ENCODE measurements around the gene MID1.

MID1 gene

GRCh38 chrX:10414862-10415261, 205.5 kb downstream of the MID1 start:
- no peaks in the 10 kb centered on the region for H3K36me3 ChIP-seq (ENCODE audit: control insufficient read depth, insufficient read depth, low read length)
- no peaks in the 10 kb centered on the region for H3K4me1 ChIP-seq (ENCODE audit: control insufficient read depth, insufficient read depth, low read length)
- H3K9me3 ChIP-seq (ENCODE audit: control insufficient read depth, insufficient read depth, low read length): no peaks in the 10 kb centered on the region
- H3K4me3 ChIP-seq (ENCODE audit: low read depth, low read length): no peak overlapping the region
- no peaks in the 10 kb centered on the region for H3K27me3 ChIP-seq (ENCODE audit: control insufficient read depth, insufficient read depth, low read length)
- no peak overlapping the region for H3K9ac ChIP-seq (ENCODE audit: low read depth, low read length)

DNA sequence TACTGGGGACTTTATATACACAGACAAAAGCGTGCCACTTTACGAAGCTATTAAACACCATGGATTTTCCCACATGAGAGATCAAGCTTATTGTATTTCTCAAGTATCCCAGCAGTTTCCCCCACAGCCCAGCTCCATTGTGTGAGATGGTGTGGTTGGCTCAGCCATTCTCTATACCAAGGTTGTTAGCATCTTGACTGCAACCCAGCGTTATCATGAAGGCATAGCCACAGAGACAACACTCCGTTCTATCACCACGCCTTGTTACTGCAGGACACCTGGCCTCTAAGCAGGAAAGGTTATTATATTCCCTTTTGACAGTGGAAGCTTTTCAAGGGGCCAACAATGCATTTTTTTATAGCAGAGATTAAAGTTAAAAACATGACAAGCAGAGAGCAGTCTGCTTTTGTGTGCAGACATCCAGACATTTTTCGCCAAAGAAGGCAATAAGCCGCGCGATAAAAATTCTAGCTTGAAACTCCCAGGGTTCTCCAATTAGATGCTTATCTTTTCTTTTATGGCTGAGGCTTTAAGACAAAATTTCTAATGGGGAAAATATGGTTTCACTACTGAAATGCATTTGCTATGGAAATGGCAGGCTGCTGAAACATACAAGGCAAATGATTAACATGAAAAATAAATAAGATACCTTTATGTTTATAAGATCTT, 206.1 kb downstream of the MID1 start:
- no peaks in the 10 kb centered on the region for H3K27me3 ChIP-seq (ENCODE audit: control insufficient read depth, insufficient read depth, low read length)
- no peak overlapping the region for H3K9ac ChIP-seq (ENCODE audit: low read depth, low read length)
- H3K9me3 ChIP-seq (ENCODE audit: control insufficient read depth, insufficient read depth, low read length): no peaks in the 10 kb centered on the region
- no peaks in the 10 kb centered on the region for H3K4me1 ChIP-seq (ENCODE audit: control insufficient read depth, insufficient read depth, low read length)
- H3K36me3 ChIP-seq (ENCODE audit: control insufficient read depth, insufficient read depth, low read length): no peaks in the 10 kb centered on the region
- no peak overlapping the region for H3K4me3 ChIP-seq (ENCODE audit: low read depth, low read length)

DNA sequence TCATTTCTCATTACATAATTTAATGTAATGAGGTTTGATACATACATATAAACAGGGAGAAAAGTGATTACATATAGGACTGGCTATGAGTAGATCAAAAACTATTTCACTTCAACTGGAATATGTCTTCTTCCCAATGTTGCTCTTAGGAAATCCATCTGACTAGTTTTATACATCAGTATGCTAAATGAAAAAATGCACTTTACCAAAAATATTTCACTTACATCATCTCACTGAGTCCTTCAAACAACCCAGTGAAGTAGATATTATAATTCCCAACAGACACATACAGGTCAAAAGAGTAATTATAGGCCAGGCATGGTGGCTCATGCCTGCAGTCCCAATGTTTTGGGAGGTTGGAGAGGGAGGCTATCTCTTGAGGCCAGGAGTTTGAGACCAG, 215.9 kb downstream of the MID1 start:
- H3K9me3 ChIP-seq (ENCODE audit: control insufficient read depth, insufficient read depth, low read length): no peaks in the 10 kb centered on the region
- H3K4me3 ChIP-seq (ENCODE audit: low read depth, low read length): no peak overlapping the region
- H3K36me3 ChIP-seq (ENCODE audit: control insufficient read depth, insufficient read depth, low read length): no peaks in the 10 kb centered on the region
- H3K27me3 ChIP-seq (ENCODE audit: control insufficient read depth, insufficient read depth, low read length): no peaks in the 10 kb centered on the region
- no peak overlapping the region for H3K9ac ChIP-seq (ENCODE audit: low read depth, low read length)
- H3K4me1 ChIP-seq (ENCODE audit: control insufficient read depth, insufficient read depth, low read length): no peaks in the 10 kb centered on the region

DNA sequence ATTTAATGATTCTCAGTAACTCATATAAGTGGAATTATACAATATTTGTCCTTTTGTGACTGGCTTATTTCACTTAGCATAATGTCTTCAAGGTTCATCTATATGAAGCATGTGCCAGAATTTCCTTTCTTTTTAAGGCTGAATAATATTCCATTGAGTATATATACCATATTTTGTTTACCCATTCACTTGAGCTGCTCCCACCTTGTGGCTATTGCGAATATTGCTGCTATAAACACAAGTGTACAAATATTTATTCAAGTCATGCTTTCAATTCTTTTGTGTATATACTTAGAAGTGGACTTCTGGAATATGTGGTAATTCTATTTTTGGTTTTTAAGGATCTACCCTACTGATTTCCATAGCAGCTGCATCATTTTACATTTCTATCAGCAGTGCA, 219.1 kb downstream of the MID1 start:
- peaks cover 2% of the 10 kb centered on the region for H3K4me1 ChIP-seq (ENCODE audit: control insufficient read depth, insufficient read depth, low read length)
- H3K9ac ChIP-seq (ENCODE audit: low read depth, low read length): no peak overlapping the region
- no peaks in the 10 kb centered on the region for H3K27me3 ChIP-seq (ENCODE audit: control insufficient read depth, insufficient read depth, low read length)
- no peak overlapping the region for H3K4me3 ChIP-seq (ENCODE audit: low read depth, low read length)
- H3K36me3 ChIP-seq (ENCODE audit: control insufficient read depth, insufficient read depth, low read length): no peaks in the 10 kb centered on the region
- H3K9me3 ChIP-seq (ENCODE audit: control insufficient read depth, insufficient read depth, low read length): no peaks in the 10 kb centered on the region

DNA sequence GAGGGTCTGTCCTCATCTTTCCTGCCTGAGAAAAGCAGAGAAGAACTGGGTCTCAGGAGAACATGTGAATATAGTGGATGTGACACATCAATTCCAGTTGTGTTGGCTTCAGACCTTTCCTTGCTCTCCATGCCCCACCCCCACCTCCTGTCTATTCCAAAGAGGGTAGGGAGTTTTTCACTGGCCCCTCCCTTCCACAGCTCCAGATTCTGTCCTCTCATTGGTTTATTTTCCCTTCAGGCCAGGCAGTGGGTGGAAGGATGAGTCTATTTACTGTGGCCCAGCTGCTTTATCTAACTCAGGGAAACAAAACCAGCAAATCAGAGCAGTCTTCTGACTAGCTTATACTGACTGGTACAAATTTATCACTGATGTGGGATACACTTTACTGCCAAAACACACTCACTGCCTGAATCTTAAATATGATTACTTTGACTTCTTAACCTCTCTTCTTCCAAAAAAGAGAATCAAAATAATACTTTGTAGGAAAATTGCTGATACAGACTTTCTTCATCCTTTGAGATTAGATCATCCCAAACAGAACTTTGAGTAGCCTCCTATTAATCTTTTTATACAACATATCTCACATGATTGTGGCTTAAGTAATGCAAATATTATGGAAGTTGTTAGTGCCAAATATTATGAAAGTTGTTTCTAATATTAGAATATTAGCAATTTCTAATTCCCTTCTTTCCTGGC, 221.2 kb downstream of the MID1 start:
- Histone ChIP-seq H3K9ac (ENCODE audit: low read depth, low read length) (no peak overlapping the region), H3K36me3 (ENCODE audit: control insufficient read depth, insufficient read depth, low read length) (no peaks in the 10 kb centered on the region), H3K4me3 (ENCODE audit: low read depth, low read length) (no peak overlapping the region), H3K9me3 (ENCODE audit: control insufficient read depth, insufficient read depth, low read length) (no peaks in the 10 kb centered on the region), H3K27me3 (ENCODE audit: control insufficient read depth, insufficient read depth, low read length) (no peaks in the 10 kb centered on the region), H3K4me1 (ENCODE audit: control insufficient read depth, insufficient read depth, low read length) (peaks cover 2% of the 10 kb centered on the region)

DNA sequence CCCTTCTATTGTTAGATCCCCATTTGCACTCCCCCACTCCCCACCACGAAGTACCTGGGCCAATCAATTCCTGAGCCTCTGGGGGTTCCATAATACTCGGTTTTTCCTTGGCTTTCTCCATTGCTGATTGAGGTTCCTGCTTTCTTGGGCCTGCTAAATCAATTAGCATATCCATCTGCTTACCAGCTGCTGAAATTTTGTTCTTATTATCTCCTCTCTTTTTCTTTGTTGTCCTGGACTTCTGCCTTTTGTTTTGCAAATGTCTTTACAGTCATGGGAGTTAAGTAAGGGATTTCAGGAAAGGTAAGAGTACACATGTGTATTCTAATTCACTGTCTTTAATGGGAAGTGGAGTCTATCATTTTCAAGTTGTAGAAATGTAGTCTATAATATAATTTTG, 222.2 kb downstream of the MID1 start:
- Histone ChIP-seq H3K4me1 (ENCODE audit: control insufficient read depth, insufficient read depth, low read length) (peaks cover 2% of the 10 kb centered on the region), H3K36me3 (ENCODE audit: control insufficient read depth, insufficient read depth, low read length) (no peaks in the 10 kb centered on the region), H3K9ac (ENCODE audit: low read depth, low read length) (no peak overlapping the region), H3K4me3 (ENCODE audit: low read depth, low read length) (no peak overlapping the region), H3K27me3 (ENCODE audit: control insufficient read depth, insufficient read depth, low read length) (no peaks in the 10 kb centered on the region), H3K9me3 (ENCODE audit: control insufficient read depth, insufficient read depth, low read length) (no peaks in the 10 kb centered on the region)

GRCh38 chrX:10397349-10397748, 223.0 kb downstream of the MID1 start:
- Histone ChIP-seq H3K9ac (ENCODE audit: low read depth, low read length) (no peak overlapping the region), H3K9me3 (ENCODE audit: control insufficient read depth, insufficient read depth, low read length) (no peaks in the 10 kb centered on the region), H3K27me3 (ENCODE audit: control insufficient read depth, insufficient read depth, low read length) (no peaks in the 10 kb centered on the region), H3K4me3 (ENCODE audit: low read depth, low read length) (no peak overlapping the region), H3K36me3 (ENCODE audit: control insufficient read depth, insufficient read depth, low read length) (no peaks in the 10 kb centered on the region), H3K4me1 (ENCODE audit: control insufficient read depth, insufficient read depth, low read length) (peaks cover 2% of the 10 kb centered on the region)

DNA sequence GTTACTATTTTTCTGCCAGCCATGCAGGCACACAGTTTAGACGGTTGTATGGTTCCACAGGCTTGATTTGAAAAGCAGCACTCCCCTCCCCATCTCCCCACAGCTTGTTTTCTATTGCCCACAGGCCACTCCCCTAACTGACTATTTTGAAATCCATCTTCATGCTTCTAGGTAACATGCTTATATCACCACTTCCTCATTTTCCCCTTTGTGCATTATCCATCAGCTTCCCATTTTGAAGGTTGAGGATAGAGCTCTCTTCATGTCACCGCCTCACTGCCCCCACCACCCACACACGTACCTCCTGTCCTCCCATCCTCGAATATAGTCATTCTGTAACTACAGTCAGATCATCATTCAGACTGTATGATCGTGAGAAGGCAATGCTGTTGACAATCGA, 224.7 kb downstream of the MID1 start:
- no peak overlapping the region for H3K9ac ChIP-seq (ENCODE audit: low read depth, low read length)
- no peaks in the 10 kb centered on the region for H3K27me3 ChIP-seq (ENCODE audit: control insufficient read depth, insufficient read depth, low read length)
- H3K9me3 ChIP-seq (ENCODE audit: control insufficient read depth, insufficient read depth, low read length): no peaks in the 10 kb centered on the region
- peaks cover 2% of the 10 kb centered on the region for H3K4me1 ChIP-seq (ENCODE audit: control insufficient read depth, insufficient read depth, low read length)
- H3K4me3 ChIP-seq (ENCODE audit: low read depth, low read length): no peak overlapping the region
- no peaks in the 10 kb centered on the region for H3K36me3 ChIP-seq (ENCODE audit: control insufficient read depth, insufficient read depth, low read length)
